GM19452 (cell line): ENCODE data around the gene MSRB1.

Source experiments
- ATAC-seq: cut with Tn5 transposase; IDR thresholded peaks from one replicate; pipeline ENCODE4 v1.9.1; 2021; ENCODE audit not compliant: unreplicated experiment

The MSRB1 gene, protein sequence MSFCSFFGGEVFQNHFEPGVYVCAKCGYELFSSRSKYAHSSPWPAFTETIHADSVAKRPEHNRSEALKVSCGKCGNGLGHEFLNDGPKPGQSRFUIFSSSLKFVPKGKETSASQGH

DNA sequence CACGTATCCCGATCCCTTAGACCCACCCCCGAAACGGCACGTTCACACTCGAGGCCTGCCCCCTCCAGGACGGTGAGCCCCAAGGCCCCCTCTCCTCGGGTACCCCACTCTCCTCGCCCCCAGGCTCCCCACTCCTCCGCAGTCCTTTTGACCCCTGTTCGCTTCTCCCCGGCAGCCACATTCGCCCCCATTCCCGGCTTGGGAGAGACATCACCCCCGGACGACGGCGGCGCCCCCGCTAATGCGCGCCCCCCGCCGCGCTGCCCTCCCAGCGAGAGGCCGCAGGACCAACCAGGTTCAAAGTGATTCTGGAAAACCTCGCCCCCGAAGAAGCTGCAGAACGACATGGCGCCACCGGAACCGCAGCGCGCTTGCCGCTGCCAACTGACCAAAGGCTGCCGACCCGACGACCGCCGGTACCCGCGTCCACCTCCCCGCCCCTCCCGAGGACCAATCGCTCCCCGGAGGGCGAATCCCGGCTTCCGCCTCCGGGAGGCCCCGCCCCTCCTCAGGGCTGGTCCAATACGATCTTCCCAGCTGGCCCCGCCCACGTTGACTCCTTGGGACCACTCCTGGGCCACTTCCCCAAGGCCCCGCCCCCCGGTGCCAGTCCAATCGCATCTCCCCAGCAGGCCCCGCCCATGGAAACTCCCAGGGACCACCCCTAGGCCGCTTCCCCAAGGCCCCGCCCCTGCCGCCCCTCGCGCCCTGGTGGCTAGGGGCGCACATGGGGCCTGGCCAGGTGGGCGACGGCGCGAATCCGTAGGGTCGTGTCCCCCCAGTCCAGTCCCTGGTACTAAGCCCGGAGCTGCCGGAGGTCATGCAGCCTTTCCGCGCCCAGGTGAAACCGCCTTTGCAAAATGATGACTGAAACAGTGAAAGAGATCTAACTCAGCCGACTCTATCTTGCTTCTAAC lies at the start of gene MSRB1:
Gene MSRB1, minus strand, starts transcription at position 390 of the 917 bp plus-strand sequence. Its CDS starts 43 bp downstream, at position 347.
- ATAC-seq: peak; percentile 93

DNA sequence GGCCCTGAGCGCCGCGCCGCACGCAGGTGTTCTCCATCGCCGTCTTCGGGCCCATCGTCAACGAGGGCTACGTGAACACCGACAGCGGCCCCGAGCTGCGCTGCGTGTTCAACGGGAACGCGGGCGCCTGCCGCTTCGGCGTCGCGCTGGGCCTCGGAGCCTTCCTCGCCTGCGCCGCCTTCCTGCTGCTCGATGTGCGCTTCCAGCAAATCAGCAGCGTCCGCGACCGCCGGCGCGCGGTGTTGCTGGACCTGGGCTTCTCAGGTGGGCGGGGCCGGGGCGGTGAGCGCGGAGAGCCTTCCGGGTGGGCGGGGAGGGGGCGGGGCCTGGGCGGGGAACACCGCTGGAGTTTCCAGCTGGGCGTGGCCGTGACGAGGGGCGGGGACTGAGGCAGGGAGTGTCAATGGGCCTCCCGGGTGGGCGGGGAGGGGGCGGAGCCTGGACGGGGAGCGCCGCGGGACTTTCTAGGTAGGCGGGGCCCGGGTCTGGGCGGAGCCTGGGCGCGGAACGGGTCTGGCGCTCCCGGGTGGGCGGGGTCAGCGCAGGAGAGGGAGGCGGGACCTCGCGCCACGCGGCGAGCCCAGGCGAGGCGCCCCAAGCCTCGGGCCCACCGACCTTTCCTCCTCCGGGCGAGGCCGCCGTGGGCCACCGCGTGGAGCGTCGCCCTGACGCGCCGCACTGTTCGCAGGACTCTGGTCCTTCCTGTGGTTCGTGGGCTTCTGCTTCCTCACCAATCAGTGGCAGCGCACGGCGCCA lies 49.1 kb upstream of the MSRB1 start:
- no peak for ATAC-seq

DNA sequence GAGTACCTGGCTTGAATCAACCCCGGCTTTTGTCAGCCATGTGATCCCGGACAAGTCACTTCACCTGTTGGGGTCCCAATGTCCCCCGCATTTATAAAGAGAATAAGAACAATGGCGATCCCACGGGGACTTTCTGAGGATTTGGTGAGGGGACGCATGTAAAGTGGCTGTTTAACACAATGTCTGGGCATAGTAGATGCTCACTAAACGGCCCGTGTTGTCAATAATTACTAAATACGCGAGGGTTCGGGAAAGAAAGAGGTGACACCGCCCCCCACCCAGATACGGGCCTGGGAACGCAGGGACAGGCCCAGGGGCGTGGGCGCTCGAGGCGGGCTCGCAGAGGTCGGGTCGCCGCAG lies 48.6 kb upstream of the MSRB1 start:
- ATAC-seq: no peak

DNA sequence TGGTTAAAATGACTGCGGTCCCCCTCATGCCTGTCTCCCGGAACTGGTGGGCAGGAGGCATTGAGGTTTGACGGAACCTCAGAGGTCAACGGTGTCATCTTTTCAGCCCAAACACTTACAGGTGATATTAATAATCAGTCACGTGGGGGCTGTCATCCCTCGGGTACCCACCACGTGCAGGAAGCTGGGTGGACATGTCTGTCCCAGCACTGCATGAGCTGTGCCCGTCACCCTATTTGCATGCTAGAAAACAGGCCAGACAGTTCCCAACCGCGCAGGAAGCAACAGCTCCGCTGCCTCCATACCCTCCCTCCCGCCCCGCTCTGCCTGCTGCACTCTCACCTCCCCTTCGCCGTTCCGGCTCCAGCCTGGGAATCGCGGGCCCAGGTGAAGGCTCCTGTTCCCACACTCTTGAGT lies 48.1 kb upstream of the MSRB1 start:
- ATAC-seq: no peak

DNA sequence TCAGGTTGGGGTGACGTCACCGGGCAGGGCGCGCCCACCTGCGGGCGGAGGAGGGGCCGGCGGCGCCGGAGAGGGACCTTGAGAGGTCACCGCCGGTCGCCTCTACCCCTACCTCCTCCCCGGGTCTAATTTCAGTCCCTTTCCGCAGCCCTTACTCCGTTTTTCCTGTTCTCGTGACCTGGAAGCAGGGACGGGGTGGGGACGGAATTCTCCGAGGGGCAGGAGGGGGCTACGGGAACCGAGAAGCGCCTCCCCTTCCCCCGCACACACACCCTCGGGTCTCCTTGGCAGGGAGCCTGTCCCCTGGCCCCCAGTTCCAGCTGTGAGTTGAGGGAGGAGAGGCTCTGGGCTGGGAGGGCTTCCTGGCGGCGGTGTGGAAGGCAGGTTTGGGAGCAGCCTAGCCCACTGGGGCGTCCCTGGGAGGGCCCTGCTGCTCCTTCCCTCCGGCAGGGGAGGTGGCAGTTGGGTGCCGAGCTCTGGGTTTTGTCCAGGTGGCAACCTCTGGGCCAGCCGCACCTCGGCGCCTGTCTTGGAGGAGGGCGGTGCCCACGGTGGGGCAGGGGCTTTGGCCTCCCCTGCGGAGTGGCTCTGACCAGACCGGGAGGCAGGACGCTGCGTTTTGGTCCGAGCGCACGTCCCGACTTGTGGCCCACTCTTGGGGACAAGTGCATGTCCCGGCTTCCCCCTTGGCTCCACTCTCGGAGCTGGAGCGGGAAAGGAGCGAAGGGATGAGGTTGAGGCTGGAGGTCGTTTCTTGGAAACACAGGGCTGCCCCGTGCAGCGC lies 47.5 kb upstream of the MSRB1 start:
- ATAC-seq: no peak

DNA sequence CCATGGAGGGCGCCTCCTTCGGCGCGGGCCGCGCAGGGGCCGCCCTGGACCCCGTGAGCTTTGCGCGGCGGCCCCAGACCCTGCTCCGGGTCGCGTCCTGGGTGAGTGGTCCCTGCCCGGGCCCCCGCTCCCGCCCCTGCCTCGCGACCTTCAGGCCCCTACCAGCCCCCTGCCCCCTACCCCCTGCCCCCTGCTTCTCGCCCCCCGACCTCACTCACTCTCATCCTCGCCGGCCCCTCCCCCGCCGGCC lies 47.0 kb upstream of the MSRB1 start:
- ATAC-seq: no peak

DNA sequence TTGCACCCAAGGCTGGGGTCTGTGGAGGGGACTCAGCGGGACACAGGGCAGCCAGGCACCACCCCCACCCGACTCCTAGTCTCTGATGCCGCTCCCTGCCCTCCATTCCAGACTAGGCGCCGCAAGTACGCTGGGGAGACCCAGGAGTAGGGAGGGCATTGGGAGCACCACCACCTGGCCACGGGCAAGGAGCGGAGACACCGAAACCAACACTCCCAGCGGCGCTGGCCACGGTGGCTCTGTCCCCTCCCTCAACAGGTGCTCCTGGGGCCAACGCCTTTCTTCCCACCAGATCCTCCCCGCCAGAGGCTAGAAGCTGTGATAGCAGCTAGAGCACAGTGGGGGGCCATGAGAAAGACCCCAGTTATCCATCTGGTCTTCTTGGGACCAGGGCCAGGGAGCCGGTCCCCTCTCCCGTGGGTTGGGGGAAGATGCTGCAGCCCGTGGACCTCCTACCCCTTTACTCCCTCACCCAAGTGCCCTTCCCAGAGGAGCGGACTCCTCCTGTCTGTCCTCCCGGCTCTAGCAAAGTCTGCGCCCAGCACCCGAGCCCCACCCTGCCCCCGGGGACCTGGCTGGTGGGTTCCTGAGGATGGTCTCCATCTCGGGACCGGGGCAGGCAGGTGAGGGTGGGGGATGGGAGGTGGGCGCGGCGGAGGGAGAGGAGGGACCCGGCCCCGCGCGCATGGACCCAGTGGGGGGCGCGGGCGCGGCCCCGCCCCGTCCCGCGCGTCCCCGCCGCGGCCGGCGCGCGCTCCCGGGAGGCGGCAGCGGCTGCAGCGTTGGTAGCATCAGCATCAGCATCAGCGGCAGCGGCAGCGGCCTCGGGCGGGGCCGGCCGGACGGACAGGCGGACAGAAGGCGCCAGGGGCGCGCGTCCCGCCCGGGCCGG lies 46.5 kb upstream of the MSRB1 start, which contains the start of gene SYNGR3:
Gene SYNGR3, plus strand, starts transcription at position 762 of the 892 bp plus-strand sequence. CDS start 133 bp downstream, outside the sequence.
- no peak for ATAC-seq

DNA sequence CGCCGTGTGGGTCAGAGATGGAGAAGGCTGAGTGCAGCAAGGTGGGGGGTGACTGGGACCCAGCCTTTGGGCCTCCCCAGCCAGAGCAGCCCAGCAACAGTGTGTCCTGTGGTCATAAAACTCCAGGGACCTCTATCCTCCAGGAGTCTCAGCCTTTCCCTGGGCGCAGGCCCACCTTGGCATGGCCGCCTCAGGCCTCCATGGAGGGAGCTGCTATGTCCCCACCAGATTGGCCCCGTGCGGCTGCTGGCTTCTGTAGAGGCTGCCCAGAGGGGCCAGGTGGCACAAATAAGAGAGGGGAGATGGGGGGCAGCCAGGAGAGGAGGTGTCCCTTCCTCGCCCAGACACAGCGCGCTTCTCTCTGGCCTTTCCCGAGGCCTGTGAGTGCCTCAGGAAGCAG lies 44.2 kb upstream of the MSRB1 start:
- no peak for ATAC-seq

DNA sequence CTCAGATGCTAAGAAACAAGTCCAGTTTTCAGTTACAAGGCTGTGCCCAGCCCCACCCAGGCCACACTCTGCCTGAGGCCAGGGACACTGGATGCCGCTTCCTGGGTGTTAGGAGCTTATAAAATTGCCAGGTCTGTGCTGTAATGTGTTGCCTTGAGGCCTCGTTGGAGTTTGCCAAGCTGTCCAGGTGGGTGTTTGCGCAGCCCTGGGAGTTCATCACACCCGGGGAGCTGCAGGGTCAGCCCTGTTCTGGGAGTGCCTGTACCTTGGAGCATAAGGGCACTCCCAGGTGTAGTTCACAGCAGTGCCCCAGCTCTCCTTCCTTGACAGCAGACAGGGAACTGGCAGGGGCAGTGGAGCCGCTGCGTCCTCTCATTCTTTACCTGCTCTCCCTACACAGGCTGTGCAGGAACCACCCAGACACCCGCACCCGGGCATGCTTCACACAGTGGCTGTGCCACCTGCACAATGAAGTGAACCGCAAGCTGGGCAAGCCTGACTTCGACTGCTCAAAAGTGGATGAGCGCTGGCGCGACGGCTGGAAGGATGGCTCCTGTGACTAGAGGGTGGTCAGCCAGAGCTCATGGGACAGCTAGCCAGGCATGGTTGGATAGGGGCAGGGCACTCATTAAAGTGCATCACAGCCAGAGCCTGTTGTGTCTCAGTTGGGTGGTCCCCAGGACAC lies 42.6 kb upstream of the MSRB1 start:
- ATAC-seq: no peak

DNA sequence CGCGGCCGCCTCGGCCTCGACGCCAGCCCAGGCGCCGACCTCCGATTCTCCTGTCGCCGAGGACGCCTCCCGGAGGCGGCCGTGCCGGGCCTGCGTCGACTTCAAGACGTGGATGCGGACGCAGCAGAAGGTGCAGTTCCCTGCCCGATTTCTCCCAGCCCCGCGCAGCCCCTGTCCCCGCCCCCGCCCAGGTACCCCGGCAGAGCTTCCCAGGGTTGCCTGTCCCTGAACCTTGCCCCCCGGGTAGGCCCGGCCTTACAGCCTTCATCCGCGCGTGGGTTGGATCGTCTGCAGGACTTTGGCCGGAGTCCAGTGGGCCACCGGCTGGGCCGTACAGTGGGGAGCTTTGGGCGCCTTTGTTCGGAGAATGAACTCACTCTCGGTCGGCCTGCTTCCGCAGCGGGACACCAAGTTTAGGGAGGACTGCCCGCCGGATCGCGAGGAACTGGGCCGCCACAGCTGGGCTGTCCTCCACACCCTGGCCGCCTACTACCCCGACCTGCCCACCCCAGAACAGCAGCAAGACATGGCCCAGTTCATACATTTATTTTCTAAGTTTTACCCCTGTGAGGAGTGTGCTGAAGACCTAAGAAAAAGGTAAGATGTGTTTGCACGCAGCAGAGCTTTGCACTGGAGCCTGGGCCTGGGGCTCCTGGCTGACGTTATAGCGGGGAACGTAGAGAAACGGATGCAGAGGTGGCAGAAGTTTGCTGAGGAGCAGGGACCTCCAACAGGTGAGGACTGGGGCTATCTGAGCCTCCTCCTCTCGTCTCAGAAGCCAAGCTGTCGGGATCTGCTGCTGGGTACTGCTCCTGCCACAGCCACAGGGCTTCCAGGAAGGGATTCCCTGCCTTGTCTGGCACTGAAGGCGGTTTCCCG lies 41.6 kb upstream of the MSRB1 start:
- ATAC-seq: no peak

DNA sequence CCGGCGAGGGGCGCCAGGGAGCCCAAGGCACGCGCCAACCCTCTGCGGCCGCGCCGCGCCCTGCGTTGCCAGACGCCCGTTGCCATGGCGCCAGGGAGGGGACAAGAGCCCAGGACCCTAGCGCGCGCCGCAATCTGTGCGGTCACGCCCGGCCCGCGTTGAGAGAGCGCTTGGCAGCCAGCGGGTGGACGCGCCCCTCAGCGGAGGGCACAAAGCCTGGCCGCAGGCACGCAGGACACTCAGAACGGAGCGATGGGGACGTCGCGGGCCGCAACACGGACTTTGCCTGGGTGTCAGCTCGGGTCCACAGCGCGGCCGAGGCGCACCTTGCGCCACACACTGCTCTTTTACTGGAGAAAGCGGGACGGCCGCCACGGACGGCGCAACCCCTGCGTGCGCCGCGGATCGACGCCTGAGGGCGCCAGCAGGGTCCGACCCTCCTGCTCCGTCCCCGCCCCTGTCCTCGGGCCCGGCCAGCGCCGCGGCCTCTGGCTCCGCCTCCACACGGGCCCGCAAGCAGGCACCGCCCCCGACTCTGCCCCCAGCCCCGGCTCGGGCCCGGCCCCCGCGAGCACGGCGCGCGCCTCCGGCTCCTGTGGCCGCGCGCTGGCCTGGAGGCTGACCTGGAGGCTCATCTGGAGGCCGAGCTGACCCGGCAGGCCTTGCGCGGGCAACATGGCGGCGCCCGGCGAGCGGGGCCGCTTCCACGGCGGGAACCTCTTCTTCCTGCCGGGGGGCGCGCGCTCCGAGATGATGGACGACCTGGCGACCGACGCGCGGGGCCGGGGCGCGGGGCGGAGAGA lies 40.7 kb upstream of the MSRB1 start, which contains the start of gene GFER:
Gene GFER, plus strand, starts transcription at position 650 of the 803 bp plus-strand sequence. Its CDS starts 26 bp downstream, at position 676.
- ATAC-seq: peak; percentile 66

DNA sequence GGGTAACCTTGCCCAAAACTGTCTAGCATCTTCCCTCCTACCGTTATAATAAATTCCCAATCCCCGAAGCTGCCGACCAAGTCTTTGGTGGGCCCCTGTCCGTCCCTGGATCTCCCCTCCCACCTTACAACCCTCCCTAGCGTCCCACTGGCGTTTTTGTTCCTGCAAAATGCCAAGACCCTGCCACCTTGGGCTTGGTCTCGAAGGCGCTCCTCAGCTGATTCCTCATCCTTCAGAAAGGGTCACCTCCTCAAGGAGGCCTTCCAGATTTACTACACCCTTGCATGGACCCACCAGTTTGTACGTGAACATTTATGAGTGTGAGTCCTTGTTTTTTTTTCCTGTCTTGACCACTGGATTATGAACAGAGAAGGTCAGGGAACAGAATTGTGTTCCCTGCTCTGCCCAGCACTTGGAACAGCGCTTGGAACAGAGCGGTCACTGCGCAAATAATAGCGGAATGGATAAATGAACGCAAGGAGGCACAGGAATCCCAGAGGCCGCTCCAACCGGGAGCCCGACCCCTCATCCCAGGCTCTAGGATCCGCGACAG lies 40.1 kb upstream of the MSRB1 start:
- ATAC-seq: no peak

DNA sequence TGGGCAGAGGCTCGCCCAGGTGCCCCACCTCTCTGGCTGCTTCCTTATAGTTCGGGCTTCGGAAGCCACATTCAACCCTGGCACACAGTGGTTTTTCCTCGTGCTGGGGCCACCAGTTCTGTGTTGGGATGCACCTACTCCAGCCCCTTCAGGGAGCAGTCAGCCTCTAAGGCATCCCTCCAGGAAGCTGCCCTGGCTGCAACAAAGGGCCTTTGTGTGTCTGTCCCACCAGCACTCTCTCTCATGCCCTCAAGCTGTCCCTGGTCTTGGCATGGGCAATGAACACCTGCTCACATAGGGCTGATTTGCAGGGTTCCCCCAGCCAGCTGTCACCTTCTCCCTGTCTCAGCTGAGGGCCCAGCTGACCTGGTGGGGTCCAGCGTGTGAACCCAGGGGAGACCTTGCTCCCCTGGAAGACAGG lies 39.0 kb upstream of the MSRB1 start:
- no peak for ATAC-seq

DNA sequence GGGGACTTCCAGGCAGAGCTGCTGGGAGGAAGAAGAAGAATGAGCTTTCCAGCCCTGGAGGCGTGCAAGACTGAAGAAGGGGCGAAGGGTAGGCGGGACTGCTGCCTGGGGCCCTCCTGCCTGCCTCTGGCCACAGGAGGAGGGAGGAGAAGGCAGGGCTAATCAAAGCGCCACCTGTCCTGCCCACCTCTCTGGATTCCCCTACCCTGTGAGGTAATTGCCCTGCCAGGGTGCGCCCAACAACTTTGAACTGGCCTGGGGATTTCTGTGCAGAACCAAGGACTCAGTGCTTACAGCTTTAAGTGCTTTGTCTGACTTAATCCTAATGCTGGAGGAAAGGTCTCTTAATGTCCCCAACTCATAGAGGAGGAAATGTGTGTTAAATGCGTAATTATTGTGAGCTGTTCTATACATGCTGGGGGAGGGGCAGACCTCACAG lies 38.4 kb upstream of the MSRB1 start, which contains the start of gene NOXO1:
Gene NOXO1, minus strand, starts transcription at position 72 of the 439 bp plus-strand sequence. CDS start 290 bp downstream, outside the sequence.
- no peak for ATAC-seq

DNA sequence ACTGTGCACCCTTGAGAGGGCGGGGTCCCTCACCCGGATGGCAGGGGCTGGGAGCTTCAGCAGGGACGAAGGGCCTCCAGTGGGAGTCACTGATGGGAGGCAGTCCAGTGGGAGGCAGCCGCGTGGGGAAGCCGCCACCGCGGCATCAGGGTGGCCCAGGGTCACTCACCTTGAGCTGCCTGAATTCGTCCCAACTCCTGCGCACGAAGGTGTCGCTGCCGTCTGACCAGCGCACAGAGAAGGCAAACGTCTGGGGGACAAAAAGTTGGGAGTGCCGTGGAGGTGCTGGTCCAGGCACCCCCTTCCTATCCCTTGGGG lies 37.7 kb upstream of the MSRB1 start:
- no peak for ATAC-seq

DNA sequence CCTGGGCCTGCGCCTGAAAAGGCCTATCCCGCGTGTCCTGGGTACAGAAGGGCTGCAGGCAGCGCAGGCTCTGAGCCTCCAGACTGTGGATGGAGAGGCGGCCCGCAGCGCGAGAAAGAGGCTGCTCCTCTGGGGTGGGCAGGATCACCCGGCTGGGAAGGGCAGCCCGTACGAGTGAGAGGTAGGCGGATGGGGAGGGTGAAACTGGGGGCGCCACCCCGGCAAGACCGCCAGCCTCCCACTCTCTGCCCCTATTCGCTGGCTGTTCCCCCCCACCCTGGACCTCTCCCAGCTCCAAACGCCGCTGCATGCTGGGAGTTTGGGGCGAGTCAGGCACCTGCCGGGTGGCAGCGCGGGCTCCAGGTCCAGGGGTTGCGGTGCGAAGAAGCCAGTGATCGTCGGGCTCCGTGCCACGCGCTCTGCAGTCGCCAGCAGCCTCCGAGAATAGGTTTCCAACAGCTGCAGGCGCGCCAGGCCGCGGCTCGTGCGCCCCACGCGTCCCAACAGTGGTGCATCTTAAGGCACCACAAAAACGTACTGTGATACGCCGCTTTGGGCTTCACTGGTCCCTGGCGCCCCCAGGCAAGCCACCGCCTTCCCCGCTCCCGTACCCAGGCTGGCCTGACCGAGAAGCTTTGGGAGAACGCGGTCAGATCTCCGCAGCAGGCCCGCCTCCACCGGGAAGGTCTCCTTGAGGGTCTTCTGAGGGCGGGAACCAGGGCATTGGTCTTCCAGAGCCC lies 37.2 kb upstream of the MSRB1 start:
- no peak for ATAC-seq
